GM23338 (cell line): ENCODE results near the gene SCFD2.

Experiments used
- CTCF ChIP-seq, 2 experiments: fragments of 200-600 bp in 1 of 2; sonication (generic) in 1 of 2; conservative IDR thresholded peaks; 2 replicates each; pipeline versions ENCODE4 v1.5.1 to v1.6.1; 2016 to 2017; ENCODE audit warnings: antibody characterized with exemption in 2 of 2, low read depth in 2 of 2, mild to moderate bottlenecking in 2 of 2, moderate library complexity in 1 of 2
- ZNF114 ChIP-seq: fragments of 250-450 bp; sonication (Bioruptor Pico); IDR thresholded peaks from 2 replicates; pipeline ENCODE4 v1.5.0; 2020; ENCODE audit warnings: mild to moderate bottlenecking, moderate library complexity
- TF ChIP-seq, protein P1 (sequence below): IDR thresholded peaks from one replicate; pipeline ENCODE4 v1.6.1; 2018; ENCODE audit warnings: antibody characterized with exemption; ENCODE audit not compliant: unreplicated experiment

DNA sequence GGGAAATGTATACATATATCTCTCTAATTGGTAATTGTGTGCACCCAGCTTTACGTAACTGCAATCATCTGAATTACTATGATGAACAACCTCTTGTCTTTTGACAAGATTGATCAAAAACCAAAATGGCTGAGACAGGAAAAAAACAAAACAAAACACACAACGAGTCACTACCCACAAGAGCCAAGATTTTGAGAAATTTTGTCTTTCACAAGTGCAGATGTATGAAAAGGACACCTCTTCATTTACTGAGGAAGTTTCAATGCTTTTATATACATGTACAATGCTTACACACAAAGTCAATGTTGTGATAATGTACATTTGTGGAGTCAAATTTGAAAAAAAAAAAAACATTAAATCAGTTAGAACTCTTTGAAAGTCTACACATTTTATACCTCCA is 224.6 kb downstream of the SCFD2 start:
- no peak for TF ChIP-seq CTCF (conservative IDR thresholded peaks at IDR 0.05; ENCODE audit: low read depth in 2 of 2)
- TF ChIP-seq, protein P1, sequence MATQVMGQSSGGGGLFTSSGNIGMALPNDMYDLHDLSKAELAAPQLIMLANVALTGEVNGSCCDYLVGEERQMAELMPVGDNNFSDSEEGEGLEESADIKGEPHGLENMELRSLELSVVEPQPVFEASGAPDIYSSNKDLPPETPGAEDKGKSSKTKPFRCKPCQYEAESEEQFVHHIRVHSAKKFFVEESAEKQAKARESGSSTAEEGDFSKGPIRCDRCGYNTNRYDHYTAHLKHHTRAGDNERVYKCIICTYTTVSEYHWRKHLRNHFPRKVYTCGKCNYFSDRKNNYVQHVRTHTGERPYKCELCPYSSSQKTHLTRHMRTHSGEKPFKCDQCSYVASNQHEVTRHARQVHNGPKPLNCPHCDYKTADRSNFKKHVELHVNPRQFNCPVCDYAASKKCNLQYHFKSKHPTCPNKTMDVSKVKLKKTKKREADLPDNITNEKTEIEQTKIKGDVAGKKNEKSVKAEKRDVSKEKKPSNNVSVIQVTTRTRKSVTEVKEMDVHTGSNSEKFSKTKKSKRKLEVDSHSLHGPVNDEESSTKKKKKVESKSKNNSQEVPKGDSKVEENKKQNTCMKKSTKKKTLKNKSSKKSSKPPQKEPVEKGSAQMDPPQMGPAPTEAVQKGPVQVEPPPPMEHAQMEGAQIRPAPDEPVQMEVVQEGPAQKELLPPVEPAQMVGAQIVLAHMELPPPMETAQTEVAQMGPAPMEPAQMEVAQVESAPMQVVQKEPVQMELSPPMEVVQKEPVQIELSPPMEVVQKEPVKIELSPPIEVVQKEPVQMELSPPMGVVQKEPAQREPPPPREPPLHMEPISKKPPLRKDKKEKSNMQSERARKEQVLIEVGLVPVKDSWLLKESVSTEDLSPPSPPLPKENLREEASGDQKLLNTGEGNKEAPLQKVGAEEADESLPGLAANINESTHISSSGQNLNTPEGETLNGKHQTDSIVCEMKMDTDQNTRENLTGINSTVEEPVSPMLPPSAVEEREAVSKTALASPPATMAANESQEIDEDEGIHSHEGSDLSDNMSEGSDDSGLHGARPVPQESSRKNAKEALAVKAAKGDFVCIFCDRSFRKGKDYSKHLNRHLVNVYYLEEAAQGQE: no peak
- TF ChIP-seq ZNF114 (CRISPR knock-in tag): no peak
